Neuronal stem cell (in vitro differentiated cells): ENCODE measurements around the gene ING2.

ENCODE experiments used
- DNase-seq: peaks from one replicate; pipeline ENCODE4 v3.0.0-alpha.2; 2013; ENCODE audit warnings: low spot score
- H2AFZ ChIP-seq: one replicate; pipeline ENCODE4 v1.6.1; 2013; ENCODE audit warnings: mild to moderate bottlenecking, low read length, inconsistent platforms
- H2AK5ac ChIP-seq: 2 replicates; pipeline ENCODE4 v1.6.1; 2013; ENCODE audit warnings: low read depth, mild to moderate bottlenecking, inconsistent platforms, low read length, moderate library complexity, mixed read lengths
- H2BK120ac ChIP-seq: 2 replicates; pipeline ENCODE4 v1.6.1; 2013; ENCODE audit warnings: low read depth, mild to moderate bottlenecking, inconsistent platforms, low read length, moderate library complexity, mixed read lengths
- H2BK12ac ChIP-seq: one replicate; pipeline ENCODE4 v1.6.1; 2013; ENCODE audit warnings: low read length, inconsistent platforms
- H2BK15ac ChIP-seq: 2 replicates; pipeline ENCODE4 v1.6.1; 2013; ENCODE audit warnings: mild to moderate bottlenecking, low read length, inconsistent platforms, mixed read lengths
- H2BK5ac ChIP-seq: one replicate; pipeline ENCODE4 v1.6.1; 2013; ENCODE audit warnings: inconsistent platforms, mild to moderate bottlenecking, low read length, moderate library complexity
- H3K14ac ChIP-seq: one replicate; pipeline ENCODE4 v1.6.1; 2013; ENCODE audit warnings: low read length, inconsistent platforms
- H3K18ac ChIP-seq: 2 replicates; pipeline ENCODE4 v1.6.1; 2013; ENCODE audit warnings: low read length, inconsistent platforms
- H3K23ac ChIP-seq: 2 replicates; pipeline ENCODE4 v1.6.1; 2013; ENCODE audit warnings: low read depth, mild to moderate bottlenecking, mixed read lengths, low read length, inconsistent platforms; ENCODE audit not compliant: poor library complexity
- H3K27ac ChIP-seq: replicated peaks from 3 replicates; pipeline ENCODE4 v1.5.1; 2013; ENCODE audit warnings: low read length, inconsistent platforms
- H3K27me3 ChIP-seq, 3 experiments: 2 replicates each; pipeline ENCODE4 v1.6.1; 2013; ENCODE audit warnings: low read length in 3 of 3, mild to moderate bottlenecking in 2 of 3, inconsistent platforms in 1 of 3, low read depth in 1 of 3, mixed read lengths in 1 of 3, moderate library complexity in 1 of 3; ENCODE audit not compliant: control insufficient read depth in 3 of 3, insufficient read depth in 3 of 3
- H3K36me3 ChIP-seq, 2 donors: replicated peaks in 1 of 2; 2 replicates each; pipeline ENCODE4 v1.6.1; 2013; ENCODE audit warnings: low read length in 2 of 2; ENCODE audit not compliant: control insufficient read depth in 2 of 2, insufficient read depth in 2 of 2
- H3K4ac ChIP-seq: 2 replicates; pipeline ENCODE4 v1.6.1; 2013; ENCODE audit warnings: inconsistent platforms, mild to moderate bottlenecking, low read length, moderate library complexity
- H3K4me1 ChIP-seq, 2 donors: 1 replicate in 1 of 2; 2 replicates in 1 of 2; pipeline ENCODE4 v1.6.1; 2013; ENCODE audit warnings: low read length in 2 of 2, low read depth in 1 of 2; ENCODE audit not compliant: control insufficient read depth in 2 of 2, insufficient read depth in 1 of 2
- H3K4me2 ChIP-seq: one replicate; pipeline ENCODE4 v1.6.1; 2013; ENCODE audit warnings: mild to moderate bottlenecking, low read length, inconsistent platforms; ENCODE audit not compliant: insufficient read depth, poor library complexity, severe bottlenecking
- H3K4me3 ChIP-seq, 2 donors: 2 replicates each; pipeline ENCODE4 v1.5.1; 2013; ENCODE audit warnings: low read length in 2 of 2, mild to moderate bottlenecking in 2 of 2, inconsistent platforms in 1 of 2, moderate library complexity in 1 of 2
- H3K79me1 ChIP-seq: one replicate; pipeline ENCODE4 v1.6.1; 2013; ENCODE audit warnings: low read depth, mild to moderate bottlenecking, inconsistent platforms, low read length, moderate library complexity
- H3K9ac ChIP-seq: one replicate; pipeline ENCODE4 v1.6.1; 2013; ENCODE audit warnings: mild to moderate bottlenecking, low read depth, low read length, inconsistent platforms; ENCODE audit not compliant: poor library complexity
- H3K9me3 ChIP-seq, 2 donors: replicated peaks in 1 of 2; 2 replicates each; pipeline versions ENCODE3 to v1.6.1; 2013; ENCODE audit warnings: low read length in 2 of 2, mild to moderate bottlenecking in 2 of 2, inconsistent platforms in 1 of 2, low read depth in 1 of 2, mixed read lengths in 1 of 2, moderate library complexity in 1 of 2; ENCODE audit not compliant: control insufficient read depth in 2 of 2, insufficient read depth in 1 of 2
- H4K8ac ChIP-seq: one replicate; pipeline ENCODE4 v1.6.1; 2013; ENCODE audit warnings: low read depth, mild to moderate bottlenecking, inconsistent platforms, low read length, moderate library complexity
- H4K91ac ChIP-seq: one replicate; pipeline ENCODE4 v1.6.1; 2013; ENCODE audit warnings: low read length, low read depth, mild to moderate bottlenecking, inconsistent platforms; ENCODE audit not compliant: poor library complexity
- WGBS, 2 donors: extraction: QIAGEN DNeasy Blood & Tissue Kit; methylation state at CpG; one replicate each; pipeline ENCODE4 v1.1.7; 2013; ENCODE audit warnings: missing lambda C conversion rate in 2 of 2, mixed read lengths in 1 of 2; ENCODE audit not compliant: insufficient read length in 2 of 2, insufficient replicate concordance in 1 of 2; ENCODE audit errors: extremely low coverage in 2 of 2; 5-methylcytosine and 5-hydroxymethylcytosine counted together

Gene ING2

DNA sequence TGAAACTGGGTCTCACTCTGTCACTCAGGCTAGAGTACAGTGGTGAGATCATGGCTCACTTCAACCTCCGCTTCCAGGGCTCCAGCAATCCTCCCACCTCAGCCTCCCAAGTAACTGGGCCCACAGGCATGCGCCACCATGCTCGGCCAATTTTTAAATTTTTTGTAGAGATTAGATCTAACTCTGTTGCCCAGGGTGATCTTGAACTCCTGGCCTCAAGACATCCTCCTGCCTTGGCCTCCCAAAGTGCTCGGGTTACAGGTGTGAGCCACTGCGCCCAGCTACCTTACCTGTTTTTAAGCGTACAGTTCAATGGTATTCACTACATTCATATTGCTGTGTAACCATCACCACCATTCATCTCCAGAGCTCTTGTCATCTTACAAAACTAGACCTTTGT lies 41.5 kb downstream of the ING2 start:
- Histone ChIP-seq H3K27me3 (no peaks in the 10 kb centered on the region), H3K18ac (no peak overlapping the region), H3K4me1 (peaks cover 4 to 5% of the 10 kb centered on the region in 2 donors), H4K8ac (no peak overlapping the region), H2AFZ (no peak overlapping the region), H3K4me3 (no peak overlapping the region), H3K36me3 (no peaks in the 10 kb centered on the region), H3K27ac (no peak overlapping the region), H2AK5ac (no peak overlapping the region), H3K14ac (no peak overlapping the region), H3K23ac (no peak overlapping the region), H2BK15ac (no peak overlapping the region), H4K91ac (no peak overlapping the region), H3K79me1 (no peaks in the 10 kb centered on the region), H2BK12ac (no peak overlapping the region), H2BK120ac (no peak overlapping the region), H3K9ac (no peak overlapping the region), H3K9me3 (peaks cover 3 to 8% of the 10 kb centered on the region in 2 donors), H3K4me2 (no peak overlapping the region), H3K4ac (no peak overlapping the region), H2BK5ac (no peak overlapping the region)
- no CpG with 5 or more reads among the region's 6 CpGs for WGBS, 2 donors
- DNase-seq: no peak

DNA sequence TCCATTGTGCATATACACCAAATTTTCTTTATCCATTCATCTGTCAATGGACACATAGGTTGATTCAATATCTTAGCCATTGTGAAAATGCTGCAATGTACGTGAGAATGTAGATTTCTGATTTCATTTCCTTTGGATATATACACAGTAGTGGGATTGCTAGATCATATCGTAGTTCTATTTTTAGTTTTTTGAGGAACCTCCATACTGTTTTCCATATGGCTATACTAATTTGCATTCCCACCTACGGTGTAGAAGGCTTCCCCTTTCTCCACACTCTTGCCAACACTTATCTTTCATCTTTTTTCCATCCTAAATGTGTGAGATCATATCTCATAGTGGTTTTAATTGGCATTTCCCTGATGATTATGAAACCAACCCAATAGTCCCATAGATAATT lies 43.4 kb downstream of the ING2 start:
- no peak overlapping the region for H3K9ac ChIP-seq
- no peak overlapping the region for H3K4me2 ChIP-seq
- H3K4me3 ChIP-seq: no peak overlapping the region
- H2BK12ac ChIP-seq: no peak overlapping the region
- no peak overlapping the region for H4K91ac ChIP-seq
- H3K23ac ChIP-seq: no peak overlapping the region
- H3K36me3 ChIP-seq: no peaks in the 10 kb centered on the region
- no peak overlapping the region for H3K18ac ChIP-seq
- H3K9me3 ChIP-seq: peaks cover 3 to 8% of the 10 kb centered on the region in 2 donors
- H2BK15ac ChIP-seq: no peak overlapping the region
- H3K79me1 ChIP-seq: no peaks in the 10 kb centered on the region
- no peak overlapping the region for H2BK5ac ChIP-seq
- no peaks in the 10 kb centered on the region for H3K27me3 ChIP-seq
- no peak overlapping the region for H3K14ac ChIP-seq
- no CpG with 5 or more reads among the region's 3 CpGs for WGBS, 2 donors
- H2BK120ac ChIP-seq: no peak overlapping the region
- H3K27ac ChIP-seq: no peak overlapping the region
- no peak overlapping the region for H2AFZ ChIP-seq
- DNase-seq: no peak
- H4K8ac ChIP-seq: no peak overlapping the region
- H3K4me1 ChIP-seq: peaks cover 0 to 7% of the 10 kb centered on the region in 2 donors
- no peak overlapping the region for H3K4ac ChIP-seq
- no peak overlapping the region for H2AK5ac ChIP-seq

DNA sequence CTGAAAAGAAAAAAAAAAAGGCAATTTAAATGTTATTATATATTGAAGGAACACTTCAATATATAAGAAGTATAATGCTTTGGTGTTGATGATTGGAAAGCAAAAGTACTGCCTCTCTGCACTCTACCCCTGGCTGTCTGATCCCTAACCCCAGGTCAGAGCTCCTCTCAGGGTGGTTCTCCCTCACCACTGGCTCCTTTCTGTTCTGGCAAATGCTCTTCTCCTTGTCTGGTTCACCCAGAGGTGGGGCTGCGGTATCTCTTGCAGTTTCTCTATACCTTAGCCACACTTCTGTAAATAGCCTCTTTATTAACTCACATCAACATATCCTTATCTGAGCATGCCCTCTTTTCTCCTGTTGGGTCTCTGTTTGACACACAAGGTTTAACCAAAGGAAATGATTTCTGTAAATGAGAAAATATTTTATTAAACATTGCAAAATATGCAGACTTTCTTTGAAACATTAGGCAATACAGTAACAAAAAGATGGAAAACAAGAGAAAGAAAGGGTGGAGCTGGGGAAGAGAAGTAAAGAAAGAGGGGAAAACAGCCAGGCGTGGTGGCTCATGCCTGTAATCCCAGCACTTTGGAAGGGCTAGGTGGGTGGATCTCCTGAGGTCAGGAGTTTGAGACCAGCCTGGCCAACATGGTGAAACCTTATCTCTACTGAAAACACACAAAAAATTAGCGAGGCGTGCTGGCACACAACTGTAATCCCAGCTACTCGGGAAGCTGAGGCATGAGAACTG lies 45.7 kb downstream of the ING2 start:
- Histone ChIP-seq H2BK12ac (no peak overlapping the region), H4K8ac (no peak overlapping the region), H3K4me3 (no peak overlapping the region), H4K91ac (no peak overlapping the region), H3K27me3 (no peaks in the 10 kb centered on the region), H3K79me1 (no peaks in the 10 kb centered on the region), H3K27ac (no peak overlapping the region), H2AFZ (no peak overlapping the region), H3K36me3 (no peaks in the 10 kb centered on the region), H2BK5ac (no peak overlapping the region), H3K4ac (no peak overlapping the region), H2BK120ac (no peak overlapping the region), H3K14ac (no peak overlapping the region), H2AK5ac (no peak overlapping the region), H3K4me2 (no peak overlapping the region), H3K4me1 (peaks cover 0 to 7% of the 10 kb centered on the region in 2 donors), H3K9ac (no peak overlapping the region), H3K9me3 (no peaks in the 10 kb centered on the region), H2BK15ac (no peak overlapping the region), H3K23ac (no peak overlapping the region), H3K18ac (no peak overlapping the region)
- WGBS, 2 donors: no CpG with 5 or more reads among the region's 5 CpGs
- DNase-seq: no peak

DNA sequence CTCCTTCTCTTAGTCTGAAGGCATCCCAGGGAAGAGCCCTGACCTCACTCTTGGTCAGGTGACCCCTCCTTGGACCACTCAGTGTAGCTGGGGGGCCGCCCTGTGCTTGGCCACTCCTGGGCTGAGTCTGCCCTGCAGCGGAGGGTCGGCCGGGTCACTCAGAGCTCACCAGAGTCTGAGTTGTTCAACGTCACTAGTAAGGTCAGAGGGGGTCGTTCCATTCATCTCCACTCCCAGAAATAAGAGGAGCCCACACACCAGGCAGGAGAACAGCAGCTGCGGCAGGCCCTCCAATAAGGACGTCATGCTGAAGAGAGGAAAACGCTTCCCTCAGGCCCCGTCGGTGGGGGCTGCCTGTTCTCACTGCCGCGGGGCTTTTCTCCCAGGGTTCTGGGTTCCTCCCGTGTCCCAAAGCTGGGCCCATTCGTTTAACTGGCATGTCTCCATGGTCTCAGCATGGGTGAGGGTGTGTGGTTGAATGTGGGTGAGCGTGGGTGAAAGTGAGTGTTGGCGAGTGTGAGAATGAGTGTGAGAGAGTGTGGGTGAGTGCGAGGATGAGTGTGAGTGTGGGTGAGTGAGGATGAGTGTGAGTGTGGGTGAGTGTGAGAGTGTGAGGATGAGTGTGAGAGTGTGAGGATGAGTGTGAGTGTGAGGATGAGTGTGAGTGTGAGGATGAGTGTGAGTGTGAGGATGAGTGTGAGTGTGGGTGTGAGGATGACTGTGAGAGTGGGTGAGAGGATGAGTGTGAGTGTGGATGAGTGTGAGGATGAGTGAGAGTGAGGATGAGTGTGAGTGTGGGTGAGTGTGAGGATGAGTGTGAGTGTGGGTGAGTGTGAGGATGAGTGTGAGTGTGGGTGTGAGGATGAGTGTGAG lies 47.7 kb downstream of the ING2 start:
- Histone ChIP-seq H3K14ac (no peak overlapping the region), H3K9me3 (peaks cover 0 to 2% of the 10 kb centered on the region in 2 donors), H3K9ac (no peak overlapping the region), H2BK12ac (no peak overlapping the region), H3K27me3 (no peaks in the 10 kb centered on the region), H3K23ac (no peak overlapping the region), H3K36me3 (no peaks in the 10 kb centered on the region), H3K79me1 (no peaks in the 10 kb centered on the region), H2BK5ac (no peak overlapping the region), H4K91ac (no peak overlapping the region), H3K27ac (no peak overlapping the region), H2BK15ac (no peak overlapping the region), H4K8ac (no peak overlapping the region), H2BK120ac (no peak overlapping the region), H3K4me2 (no peak overlapping the region), H3K4me3 (no peak overlapping the region), H3K18ac (no peak overlapping the region), H2AK5ac (no peak overlapping the region), H3K4me1 (peaks cover 0 to 7% of the 10 kb centered on the region in 2 donors), H2AFZ (peak overlapping the region; percentile 75), H3K4ac (no peak overlapping the region)
- DNase-seq: no peak
- 100% methylated on average over 3 of the region's 18 CpGs for WGBS, 2 donors
